SK-N-SH (cell line): ENCODE results near the gene F2RL3.

ENCODE experiments used
- EP300 ChIP-seq, 2 experiments: IDR thresholded peaks; 2 replicates each; pipeline versions ENCODE4 v1.4.0 to v1.6.1; 2012; ENCODE audit warnings: borderline replicate concordance in 1 of 2, low read depth in 1 of 2, low read length in 1 of 2
- EZH2phosphoT487 ChIP-seq: fragments of 200-600 bp; sonication (generic); IDR thresholded peaks from 2 replicates; pipeline ENCODE4 v1.6.1; 2017; ENCODE audit warnings: low read depth, mixed run types, mild to moderate bottlenecking, antibody characterized with exemption, moderate library complexity, borderline replicate concordance
- GABPA ChIP-seq: IDR thresholded peaks from 2 replicates; pipeline ENCODE4 v1.4.0; 2012; ENCODE audit warnings: low read depth, mild to moderate bottlenecking
- PBX3 ChIP-seq: IDR thresholded peaks from 2 replicates; pipeline ENCODE4; 2012
- POLR2AphosphoS5 ChIP-seq: IDR thresholded peaks from 2 replicates; pipeline ENCODE4 v1.6.1; 2012; ENCODE audit warnings: low read depth, low read length
- REST ChIP-seq: IDR thresholded peaks from 2 replicates; pipeline ENCODE4 v1.6.1; 2012; ENCODE audit warnings: mild to moderate bottlenecking, low read depth, low read length, moderate library complexity
- RXRA ChIP-seq: IDR thresholded peaks from 2 replicates; pipeline ENCODE4 v1.4.0; 2012; ENCODE audit warnings: low read depth, mild to moderate bottlenecking, borderline replicate concordance
- SMC3 ChIP-seq: IDR thresholded peaks from 2 replicates; pipeline ENCODE4 v1.6.1; 2012; ENCODE audit warnings: low read depth, low read length, improper control_type of control experiment
- TAF1 ChIP-seq: IDR thresholded peaks from 2 replicates; pipeline ENCODE4 v1.6.1; 2012; ENCODE audit warnings: low read depth, mild to moderate bottlenecking, low read length, moderate library complexity, borderline replicate concordance
- USF2 ChIP-seq: fragments of 150-350 bp; IDR thresholded peaks from 2 replicates; pipeline ENCODE4 v1.6.1; 2017; ENCODE audit warnings: antibody characterized with exemption, low read length, low read depth, borderline replicate concordance
- TF ChIP-seq, protein P1 (sequence below): fragments of 200-600 bp; sonication (generic); IDR thresholded peaks from 2 replicates; pipeline ENCODE4 v1.6.1; 2017; ENCODE audit warnings: antibody characterized with exemption, mild to moderate bottlenecking, moderate library complexity

GRCh38 chr19:16892436-16892835, 3.6 kb downstream of the F2RL3 start:
- TF ChIP-seq, protein P1, sequence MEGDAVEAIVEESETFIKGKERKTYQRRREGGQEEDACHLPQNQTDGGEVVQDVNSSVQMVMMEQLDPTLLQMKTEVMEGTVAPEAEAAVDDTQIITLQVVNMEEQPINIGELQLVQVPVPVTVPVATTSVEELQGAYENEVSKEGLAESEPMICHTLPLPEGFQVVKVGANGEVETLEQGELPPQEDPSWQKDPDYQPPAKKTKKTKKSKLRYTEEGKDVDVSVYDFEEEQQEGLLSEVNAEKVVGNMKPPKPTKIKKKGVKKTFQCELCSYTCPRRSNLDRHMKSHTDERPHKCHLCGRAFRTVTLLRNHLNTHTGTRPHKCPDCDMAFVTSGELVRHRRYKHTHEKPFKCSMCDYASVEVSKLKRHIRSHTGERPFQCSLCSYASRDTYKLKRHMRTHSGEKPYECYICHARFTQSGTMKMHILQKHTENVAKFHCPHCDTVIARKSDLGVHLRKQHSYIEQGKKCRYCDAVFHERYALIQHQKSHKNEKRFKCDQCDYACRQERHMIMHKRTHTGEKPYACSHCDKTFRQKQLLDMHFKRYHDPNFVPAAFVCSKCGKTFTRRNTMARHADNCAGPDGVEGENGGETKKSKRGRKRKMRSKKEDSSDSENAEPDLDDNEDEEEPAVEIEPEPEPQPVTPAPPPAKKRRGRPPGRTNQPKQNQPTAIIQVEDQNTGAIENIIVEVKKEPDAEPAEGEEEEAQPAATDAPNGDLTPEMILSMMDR = no peak
- TF ChIP-seq RXRA (no peak), TAF1 (no peak), EP300 (IDR thresholded peaks at IDR 0.05; ENCODE audit: borderline replicate concordance in 1 of 2, low read depth in 1 of 2, low read length in 1 of 2) (no peak), POLR2AphosphoS5 (no peak), GABPA (no peak), PBX3 (no peak), REST (no peak), USF2 (no peak), SMC3 (no peak), EZH2phosphoT487 (no peak)
